ENCODE measurements around the gene LRRC7. TPM values are rescaled to one million over a fixed set of nuclear protein-coding genes. Genes with fewer than 3 reads are reported as not detected.

Gene LRRC7
- total RNA-seq, 6 experiments from 2014 or later: 0.09 to 0.33 (median 0.23) TPM

- no peaks in the 10 kb centered on the region for H3K4me1 Mint-ChIP-seq (ENCODE audit: low read depth)
- H3K9me3 Mint-ChIP-seq: peaks cover 11% of the 10 kb centered on the region
- no peaks in the 10 kb centered on the region for H3K36me3 Mint-ChIP-seq (ENCODE audit: low read depth)
- no peak for TF ChIP-seq CTCF (IDR thresholded peaks at IDR 0.05)
- DNase-seq: no peak
- H3K4me3 Mint-ChIP-seq: no peak overlapping the region
- H3K27me3 Mint-ChIP-seq (ENCODE audit: insufficient read depth): no peaks in the 10 kb centered on the region
- no peak overlapping the region for H3K27ac Mint-ChIP-seq
Measured at GRCh38 chr1:69777971-69778370, 210.2 kb downstream of the LRRC7 start.

GRCh38 chr1:69787151-69787550, 219.4 kb downstream of the LRRC7 start:
- TF ChIP-seq CTCF (IDR thresholded peaks at IDR 0.05): no peak
- Mint-ChIP-seq H3K9me3 (peaks cover 8% of the 10 kb centered on the region; the same call in 1 of the 2 replicates), H3K27me3 (ENCODE audit: insufficient read depth) (no peaks in the 10 kb centered on the region), H3K27ac (no peak overlapping the region), H3K4me3 (no peak overlapping the region), H3K36me3 (ENCODE audit: low read depth) (no peaks in the 10 kb centered on the region), H3K4me1 (ENCODE audit: low read depth) (no peaks in the 10 kb centered on the region)
- no peak for DNase-seq

- H3K4me3 Mint-ChIP-seq: no peak overlapping the region
- H3K36me3 Mint-ChIP-seq (ENCODE audit: low read depth): no peaks in the 10 kb centered on the region
- no peak for DNase-seq
- H3K27me3 Mint-ChIP-seq (ENCODE audit: insufficient read depth): no peaks in the 10 kb centered on the region
- H3K9me3 Mint-ChIP-seq: peaks cover 6% of the 10 kb centered on the region; the same call in 1 of the 2 replicates
- no peaks in the 10 kb centered on the region for H3K4me1 Mint-ChIP-seq (ENCODE audit: low read depth)
- H3K27ac Mint-ChIP-seq: no peak overlapping the region
- no peak for TF ChIP-seq CTCF (IDR thresholded peaks at IDR 0.05)
Measured at GRCh38 chr1:69791311-69791710, 223.6 kb downstream of the LRRC7 start.

GRCh38 chr1:69794831-69795230, 227.1 kb downstream of the LRRC7 start:
- Mint-ChIP-seq H3K27ac (no peak overlapping the region), H3K27me3 (ENCODE audit: insufficient read depth) (no peaks in the 10 kb centered on the region), H3K36me3 (ENCODE audit: low read depth) (no peaks in the 10 kb centered on the region), H3K9me3 (peaks cover 9% of the 10 kb centered on the region), H3K4me1 (ENCODE audit: low read depth) (no peaks in the 10 kb centered on the region), H3K4me3 (no peak overlapping the region)
- no peak for DNase-seq
- no peak for TF ChIP-seq CTCF (IDR thresholded peaks at IDR 0.05)

- Mint-ChIP-seq H3K9me3 (peaks cover 9% of the 10 kb centered on the region), H3K27me3 (ENCODE audit: insufficient read depth) (no peaks in the 10 kb centered on the region), H3K4me3 (no peak overlapping the region), H3K27ac (no peak overlapping the region), H3K36me3 (ENCODE audit: low read depth) (no peaks in the 10 kb centered on the region), H3K4me1 (ENCODE audit: low read depth) (no peaks in the 10 kb centered on the region)
- TF ChIP-seq CTCF (IDR thresholded peaks at IDR 0.05): no peak
- no peak for DNase-seq
Measured at GRCh38 chr1:69814926-69815325, 247.2 kb downstream of the LRRC7 start.

- Mint-ChIP-seq H3K27ac (no peak overlapping the region), H3K4me1 (ENCODE audit: low read depth) (no peaks in the 10 kb centered on the region), H3K36me3 (ENCODE audit: low read depth) (no peaks in the 10 kb centered on the region), H3K27me3 (ENCODE audit: insufficient read depth) (no peaks in the 10 kb centered on the region; the same call in 1 of the 2 replicates), H3K4me3 (no peak overlapping the region), H3K9me3 (peaks cover 36% of the 10 kb centered on the region)
- TF ChIP-seq CTCF (IDR thresholded peaks at IDR 0.05): no peak
- no peak for DNase-seq
Measured at GRCh38 chr1:69824932-69825331, 257.2 kb downstream of the LRRC7 start.
